HL-60 (cell line): ENCODE data around the gene SRCAP.

Experiments used
- POLR2AphosphoS5 ChIP-seq: IDR thresholded peaks from 2 replicates; pipeline ENCODE4 v1.6.1; 2012; ENCODE audit warnings: low read depth
- SPI1 ChIP-seq: IDR thresholded peaks from 2 replicates; pipeline ENCODE4 v1.6.1; 2012; ENCODE audit warnings: low read depth, mild to moderate bottlenecking, borderline replicate concordance
- TF ChIP-seq, protein P1 (sequence below): IDR thresholded peaks from one replicate; pipeline ENCODE4 v1.5.1; 2011; ENCODE audit warnings: low read length, control low read depth, inconsistent platforms; ENCODE audit not compliant: insufficient read depth

GRCh38 chr16:30738984-30739951, 40.3 kb downstream of the SRCAP start:
- TF ChIP-seq POLR2AphosphoS5 (no peak; the same call in 1 of the 2 replicates), SPI1 (no peak)
- TF ChIP-seq, protein P1, sequence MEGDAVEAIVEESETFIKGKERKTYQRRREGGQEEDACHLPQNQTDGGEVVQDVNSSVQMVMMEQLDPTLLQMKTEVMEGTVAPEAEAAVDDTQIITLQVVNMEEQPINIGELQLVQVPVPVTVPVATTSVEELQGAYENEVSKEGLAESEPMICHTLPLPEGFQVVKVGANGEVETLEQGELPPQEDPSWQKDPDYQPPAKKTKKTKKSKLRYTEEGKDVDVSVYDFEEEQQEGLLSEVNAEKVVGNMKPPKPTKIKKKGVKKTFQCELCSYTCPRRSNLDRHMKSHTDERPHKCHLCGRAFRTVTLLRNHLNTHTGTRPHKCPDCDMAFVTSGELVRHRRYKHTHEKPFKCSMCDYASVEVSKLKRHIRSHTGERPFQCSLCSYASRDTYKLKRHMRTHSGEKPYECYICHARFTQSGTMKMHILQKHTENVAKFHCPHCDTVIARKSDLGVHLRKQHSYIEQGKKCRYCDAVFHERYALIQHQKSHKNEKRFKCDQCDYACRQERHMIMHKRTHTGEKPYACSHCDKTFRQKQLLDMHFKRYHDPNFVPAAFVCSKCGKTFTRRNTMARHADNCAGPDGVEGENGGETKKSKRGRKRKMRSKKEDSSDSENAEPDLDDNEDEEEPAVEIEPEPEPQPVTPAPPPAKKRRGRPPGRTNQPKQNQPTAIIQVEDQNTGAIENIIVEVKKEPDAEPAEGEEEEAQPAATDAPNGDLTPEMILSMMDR = no peak
